Ramos (cell line): ENCODE results near the gene NUAK1.

Experiments
- in situ Hi-C: fragments of 300-500 bp; cut with MboI; formaldehyde crosslinking; loops from one replicate; pipeline ENCODE4 v1.14.3; 2022; ENCODE audit warnings: low sequenced_read_pairs; ENCODE audit not compliant: unreplicated experiment

NUAK1 gene

DNA sequence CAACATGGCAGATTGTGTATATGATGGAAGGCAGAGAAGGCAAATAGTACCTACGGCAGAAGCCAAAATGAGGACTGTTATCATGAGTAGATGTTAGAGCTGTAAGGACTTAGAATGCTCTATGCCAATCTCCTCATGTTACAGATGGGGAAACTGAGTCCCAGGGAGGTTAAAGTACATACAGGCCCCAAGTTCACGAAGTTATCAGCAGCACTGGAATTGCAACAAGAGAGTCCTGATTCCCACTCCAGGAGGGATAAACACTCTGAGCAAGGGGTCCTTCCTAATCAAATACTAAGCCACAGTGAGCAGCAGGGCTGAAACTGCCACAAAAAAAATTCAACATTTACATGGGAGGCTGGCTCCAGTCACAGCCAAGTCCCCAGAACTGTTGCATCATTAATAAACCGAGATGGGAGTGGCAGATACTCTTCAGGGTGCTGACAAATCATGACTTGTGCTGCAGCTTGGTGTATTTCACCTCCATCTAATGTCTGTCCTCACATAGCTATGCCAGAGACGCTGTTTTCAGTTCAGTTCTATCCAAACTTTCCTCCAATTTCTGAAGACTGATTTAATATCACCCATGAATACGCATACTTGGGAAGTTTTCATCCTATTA lies 24.2 kb downstream of the NUAK1 start:
- in situ Hi-C loops = no loop called here

DNA sequence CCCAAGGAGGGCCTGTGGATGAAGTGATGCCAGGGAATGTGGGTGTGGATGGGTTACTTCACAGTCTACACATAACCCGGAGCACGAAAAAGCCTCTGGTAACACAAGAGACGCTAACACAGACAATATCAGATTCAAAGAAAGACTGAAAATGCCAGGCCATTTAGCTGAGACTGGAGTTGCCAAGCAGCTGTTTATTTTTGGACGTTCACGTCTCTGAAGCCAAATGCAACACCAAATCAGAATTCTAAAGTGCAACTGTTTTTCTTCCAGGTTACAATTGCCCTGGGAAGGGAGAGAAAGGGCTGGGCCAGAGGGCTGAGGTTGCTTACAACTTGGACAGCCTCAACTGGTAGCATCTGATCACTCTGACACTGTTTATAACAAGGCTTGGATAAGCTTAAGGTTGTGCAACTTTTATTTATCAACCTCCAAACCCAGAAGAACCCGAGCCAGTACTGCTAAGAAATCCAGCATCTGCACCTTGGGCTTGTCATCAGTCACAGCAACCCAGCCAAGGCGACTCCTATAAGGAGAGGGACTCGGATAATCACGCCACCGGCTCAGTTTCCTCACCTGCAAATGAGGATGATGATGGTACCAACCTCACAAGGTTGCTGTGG lies 24.8 kb downstream of the NUAK1 start:
- in situ Hi-C loops = no loop called here

GRCh38 chr12:106113446-106113823 lies 25.3 kb downstream of the NUAK1 start:
- in situ Hi-C loops = no loop called here

DNA sequence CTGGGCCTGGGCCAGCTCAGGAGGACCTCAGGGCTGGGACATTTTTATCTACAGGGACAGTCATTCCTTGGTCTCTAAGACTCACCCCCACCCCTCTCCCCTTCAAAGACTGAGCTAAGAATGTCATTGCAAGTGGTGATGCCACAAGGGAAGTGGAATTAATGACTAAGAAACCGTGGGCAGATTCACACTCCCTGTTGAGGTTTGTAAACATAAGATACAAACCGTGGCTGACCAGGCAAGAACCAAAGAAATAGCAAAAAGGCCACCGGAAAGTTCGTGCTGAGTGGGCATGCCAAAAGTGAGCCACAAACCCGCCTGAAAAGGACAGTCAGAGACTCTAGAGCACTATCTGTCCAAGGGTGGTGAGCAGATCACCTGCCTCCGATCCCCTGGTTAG lies 25.7 kb downstream of the NUAK1 start:
- in situ Hi-C loops = no loop called here

- in situ Hi-C loops = no loop called here
Measured at GRCh38 chr12:106112145-106112821, 26.5 kb downstream of the NUAK1 start.

- in situ Hi-C loops = no loop called here
Measured at GRCh38 chr12:106110626-106111300, 28.0 kb downstream of the NUAK1 start.

GRCh38 chr12:106109168-106109910 lies 29.4 kb downstream of the NUAK1 start:
- in situ Hi-C loops = no loop called here

DNA sequence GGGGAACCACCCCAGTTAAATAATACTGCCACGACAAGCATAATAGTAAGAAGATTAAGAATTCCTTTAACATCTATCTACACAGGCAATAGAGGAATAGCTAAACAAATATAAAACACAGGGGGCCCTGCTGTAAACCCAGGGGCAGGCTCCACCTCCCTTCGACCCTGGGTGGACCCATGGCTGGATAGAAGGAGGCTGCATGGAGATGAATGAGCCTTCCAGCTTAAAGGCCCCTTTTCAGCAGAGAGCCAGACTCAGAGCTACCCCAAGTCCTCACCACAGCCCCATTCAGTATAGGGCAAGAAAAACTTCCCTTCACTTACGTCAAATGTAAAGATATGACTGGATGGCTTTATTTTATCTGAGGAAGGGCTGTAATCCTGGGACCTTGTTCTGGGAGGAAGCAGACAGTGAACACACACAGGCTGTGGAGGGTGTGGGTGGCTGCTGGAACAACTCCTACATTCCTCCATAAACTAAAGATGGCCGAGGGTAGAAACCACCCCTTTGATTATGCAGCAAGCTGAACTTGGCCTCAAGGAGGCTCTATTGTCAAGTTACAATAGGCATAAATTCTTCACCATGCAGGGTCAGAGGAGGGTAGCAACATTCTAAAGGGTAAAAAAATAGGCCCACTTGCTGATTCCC lies 30.4 kb downstream of the NUAK1 start:
- in situ Hi-C loops = no loop called here

DNA sequence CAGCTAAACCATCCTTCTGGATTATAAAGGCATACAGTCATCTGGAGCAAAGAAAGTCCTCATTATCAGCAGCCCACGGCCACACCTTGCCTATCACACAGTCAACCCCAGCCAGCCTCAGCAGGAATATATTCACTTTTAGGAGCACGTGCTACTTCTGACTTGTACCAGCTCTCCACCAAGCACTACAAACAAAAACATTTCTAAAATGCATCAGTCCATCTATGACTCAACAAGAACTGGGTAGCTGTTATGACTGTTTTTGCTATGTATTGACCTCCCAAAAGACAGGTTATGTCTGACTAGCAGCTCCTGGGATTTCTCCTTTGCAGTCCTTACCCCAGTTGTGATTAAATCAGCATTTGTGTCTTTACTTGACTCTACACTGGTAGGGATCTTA lies 31.2 kb downstream of the NUAK1 start:
- in situ Hi-C loops = no loop called here

DNA sequence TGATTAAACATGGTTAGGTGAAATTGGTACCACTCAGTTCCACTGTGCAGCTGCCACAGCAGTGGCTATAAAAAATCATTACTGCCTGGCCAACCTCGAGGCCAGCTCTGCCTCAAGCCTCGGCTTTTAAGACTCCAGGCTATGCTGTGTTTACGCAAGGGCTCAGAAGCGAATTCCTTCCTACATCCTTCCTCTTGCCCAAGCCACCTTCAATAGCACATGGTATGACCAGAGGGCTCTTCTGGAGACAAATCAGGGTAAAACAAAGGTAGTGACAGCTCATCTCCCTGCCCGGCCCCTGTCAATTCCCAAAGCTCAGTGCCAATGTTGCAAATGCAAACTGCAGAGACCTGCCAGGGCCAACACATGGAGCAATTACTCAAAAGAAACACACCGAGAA lies 31.9 kb downstream of the NUAK1 start:
- in situ Hi-C loops = no loop called here

GRCh38 chr12:106106061-106106566 lies 32.6 kb downstream of the NUAK1 start:
- in situ Hi-C loops = no loop called here

- in situ Hi-C loops = no loop called here
Measured at GRCh38 chr12:106101803-106102202, 37.0 kb downstream of the NUAK1 start.

DNA sequence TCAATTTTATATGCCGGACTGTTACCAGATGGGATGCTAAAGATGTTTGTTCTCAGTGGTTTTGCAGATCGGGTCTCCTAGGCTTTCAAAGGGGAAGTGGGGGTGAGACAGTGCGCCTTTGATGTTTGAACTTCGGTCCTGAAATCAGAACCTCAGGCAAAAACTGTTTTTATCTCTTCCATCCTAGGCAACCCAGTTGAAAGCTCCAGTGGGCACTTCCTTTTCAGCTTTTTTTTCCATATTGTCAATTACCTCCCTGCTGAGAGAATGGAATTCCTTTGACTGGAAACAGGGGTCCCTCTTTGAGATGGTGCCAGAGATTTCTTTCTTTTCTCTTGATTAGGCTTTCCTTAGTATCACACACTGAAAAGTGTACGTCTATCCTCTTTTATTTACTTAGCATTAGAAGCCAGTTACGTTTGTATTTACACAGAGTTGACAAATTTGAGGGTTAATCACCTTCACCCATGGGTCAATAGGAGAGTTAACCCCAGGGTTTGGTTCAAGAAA lies 40.0 kb downstream of the NUAK1 start:
- in situ Hi-C loops = no loop called here

DNA sequence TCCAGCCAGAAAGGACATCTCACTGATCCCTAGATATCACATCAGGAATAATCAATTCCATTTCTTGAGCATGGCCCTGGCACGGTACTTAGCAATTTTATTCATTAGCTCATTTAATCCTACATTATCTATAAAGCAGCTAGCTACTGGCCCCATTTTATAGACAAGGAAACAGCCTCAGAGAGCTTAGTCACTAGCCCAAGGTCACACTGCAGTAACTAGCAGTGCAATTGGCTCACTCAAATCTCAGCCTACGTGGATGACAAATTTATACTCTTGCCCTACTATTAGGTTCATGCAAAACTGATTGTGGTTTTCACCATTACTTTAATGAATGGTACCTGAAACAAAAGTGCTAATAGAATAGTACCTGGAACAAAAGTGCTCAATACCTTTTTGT lies 41.7 kb downstream of the NUAK1 start:
- in situ Hi-C loops = no loop called here

GRCh38 chr12:106096376-106096775 lies 42.4 kb downstream of the NUAK1 start:
- in situ Hi-C loops = no loop called here

DNA sequence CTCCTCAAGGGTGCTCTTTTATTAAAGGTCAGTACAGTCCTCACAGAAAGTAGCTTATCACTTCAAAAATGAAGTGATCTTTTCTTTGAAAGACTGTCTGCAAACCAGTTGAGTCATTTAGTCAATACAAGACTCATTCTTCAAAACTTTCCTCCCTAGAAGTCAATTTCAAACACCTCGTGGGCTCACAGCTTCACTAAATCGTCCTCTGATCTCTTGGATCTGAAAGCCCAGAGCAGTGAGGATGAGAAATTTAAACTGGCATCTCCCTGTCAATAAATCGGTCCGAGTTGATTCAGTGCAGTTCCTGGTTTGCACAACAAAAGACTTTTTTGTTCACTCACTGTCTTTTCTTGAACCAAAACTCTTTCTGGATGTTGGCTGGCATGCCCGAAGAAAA lies 44.5 kb downstream of the NUAK1 start:
- in situ Hi-C loops = no loop called here

DNA sequence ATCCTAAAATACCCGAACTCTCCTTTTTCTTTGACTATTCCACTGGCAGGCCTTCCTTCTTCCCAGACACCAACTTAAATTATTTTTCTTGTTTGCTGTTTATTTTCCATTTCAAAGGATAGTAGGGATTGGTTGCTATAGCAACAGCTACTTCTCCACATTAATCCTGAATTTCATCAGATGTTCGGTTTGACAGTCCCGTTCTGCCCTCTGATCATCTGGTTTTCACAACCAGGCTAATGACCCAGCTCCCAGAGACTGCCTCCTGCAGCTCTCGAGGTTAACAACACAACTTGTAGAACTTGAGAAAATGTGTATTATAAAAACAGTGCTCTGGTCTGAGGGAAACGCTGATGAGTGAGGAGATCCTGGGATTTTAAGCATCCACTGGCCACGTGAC lies 45.5 kb downstream of the NUAK1 start:
- in situ Hi-C loops = no loop called here

DNA sequence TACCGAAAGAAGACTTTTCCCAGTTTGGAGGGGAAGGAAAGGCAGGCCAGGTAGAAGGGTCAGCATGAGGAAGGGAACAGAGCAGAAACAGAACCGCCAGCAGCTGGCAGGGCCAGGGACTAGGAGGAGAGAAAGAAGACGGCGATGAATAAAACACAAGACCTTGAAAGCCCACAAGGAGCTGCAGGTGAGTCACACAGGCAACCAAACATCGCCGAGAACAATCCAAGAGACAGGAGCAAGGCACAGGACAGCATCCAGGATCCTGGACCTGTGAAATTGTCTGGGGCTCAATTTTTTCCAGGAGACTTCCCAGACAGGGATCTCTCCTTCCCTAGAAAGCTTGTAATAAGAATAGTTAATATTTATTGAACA lies 47.3 kb downstream of the NUAK1 start:
- in situ Hi-C loops = no loop called here

DNA sequence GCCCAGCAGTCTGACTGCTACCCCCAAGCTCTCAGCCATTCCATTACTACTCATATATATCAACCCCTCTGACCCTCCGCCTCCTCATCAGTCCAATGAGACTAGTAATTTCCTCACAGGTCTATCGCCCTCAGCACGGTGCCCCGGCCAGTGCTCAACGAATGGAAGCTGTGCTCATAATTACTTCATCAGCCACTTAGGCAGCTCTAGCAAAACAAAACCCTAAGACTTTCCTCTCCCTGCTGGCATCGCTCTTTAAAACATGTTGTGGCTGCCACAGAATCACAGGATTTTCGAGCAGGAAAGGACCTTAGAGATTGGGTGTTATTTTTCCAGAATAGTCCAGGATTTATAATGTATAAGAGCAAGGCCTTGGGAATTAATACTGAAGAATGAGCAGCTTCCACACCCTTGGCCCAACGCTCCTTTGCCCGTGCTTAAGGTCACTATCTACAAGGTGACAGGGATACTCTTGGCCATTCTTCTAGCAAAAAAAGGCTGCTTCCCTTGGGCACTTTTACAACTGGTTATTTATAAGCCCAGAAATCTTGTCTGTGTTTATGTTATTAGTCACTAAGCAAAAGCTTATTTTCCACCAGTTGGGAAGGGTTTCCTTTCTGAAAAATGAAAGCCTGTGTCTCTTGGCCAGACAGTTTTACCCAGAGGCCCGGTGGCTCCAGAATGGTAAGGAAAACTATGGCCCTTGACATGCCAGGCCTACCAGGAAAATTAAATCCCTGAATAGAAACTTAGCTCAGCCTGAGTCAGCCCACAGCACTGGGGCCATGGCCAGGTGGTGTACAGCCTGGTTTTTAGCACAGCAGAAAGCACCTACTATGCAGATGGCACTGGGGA lies 47.9 kb downstream of the NUAK1 start:
- in situ Hi-C loops = no loop called here
